ENCODE data around the gene KCNT1. TPM values are rescaled to one million over a fixed set of nuclear protein-coding genes. Genes with fewer than 3 reads are reported as not detected.

Gene KCNT1
- total RNA-seq, 2 experiments from 2014 or later, result not detected

GRCh38 chr9:135695036-135695435 lies 6.9 kb upstream of the KCNT1 start:
- intact Hi-C loops (cut with micrococcal nuclease), result no loop called here
- Mint-ChIP-seq H3K27me3 (peaks cover 1% of the 10 kb centered on the region), H3K4me1 (ENCODE audit: low read depth) (no peaks in the 10 kb centered on the region), H3K27ac (no peak overlapping the region), H3K9me3 (no peaks in the 10 kb centered on the region), H3K4me3 (no peak overlapping the region), H3K36me3 (ENCODE audit: low read depth) (no peaks in the 10 kb centered on the region)
- DNase-seq, result no peak
- CTCF ChIA-PET, result no interaction called here
- POLR2A ChIA-PET, result no interaction called here
- no peak for TF ChIP-seq CTCF (IDR thresholded peaks at IDR 0.05)
- ATAC-seq, result no peak

- ATAC-seq, result no peak
- Mint-ChIP-seq H3K4me1 (ENCODE audit: low read depth) (no peaks in the 10 kb centered on the region), H3K9me3 (no peaks in the 10 kb centered on the region), H3K36me3 (ENCODE audit: low read depth) (no peaks in the 10 kb centered on the region), H3K27me3 (peaks cover 4% of the 10 kb centered on the region), H3K27ac (no peak overlapping the region), H3K4me3 (no peak overlapping the region)
- POLR2A ChIA-PET, result no interaction called here
- DNase-seq, result no peak
- intact Hi-C loops (cut with micrococcal nuclease), result no loop called here
- no peak for TF ChIP-seq CTCF (IDR thresholded peaks at IDR 0.05)
- CTCF ChIA-PET, result no interaction called here
Observed at GRCh38 chr9:135695642-135696041, 6.3 kb upstream of the KCNT1 start.

GRCh38 chr9:135696446-135696845 lies 5.5 kb upstream of the KCNT1 start:
- Mint-ChIP-seq H3K4me3 (no peak overlapping the region), H3K27me3 (peaks cover 6% of the 10 kb centered on the region), H3K9me3 (no peaks in the 10 kb centered on the region), H3K36me3 (ENCODE audit: low read depth) (no peaks in the 10 kb centered on the region), H3K27ac (no peak overlapping the region), H3K4me1 (ENCODE audit: low read depth) (no peaks in the 10 kb centered on the region)
- ATAC-seq (no peak), DNase-seq (no peak)
- CTCF ChIA-PET, result no interaction called here
- POLR2A ChIA-PET, result no interaction called here
- intact Hi-C loops (cut with micrococcal nuclease), result no loop called here
- no peak for TF ChIP-seq CTCF (IDR thresholded peaks at IDR 0.05)

GRCh38 chr9:135697226-135697625 lies 4.8 kb upstream of the KCNT1 start:
- Mint-ChIP-seq H3K4me3 (no peak overlapping the region), H3K9me3 (no peaks in the 10 kb centered on the region), H3K27ac (no peak overlapping the region), H3K4me1 (ENCODE audit: low read depth) (no peaks in the 10 kb centered on the region), H3K36me3 (ENCODE audit: low read depth) (no peaks in the 10 kb centered on the region), H3K27me3 (peaks cover 6% of the 10 kb centered on the region)
- CTCF ChIA-PET, result no interaction called here
- POLR2A ChIA-PET, result no interaction called here
- intact Hi-C loops (cut with micrococcal nuclease), result no loop called here
- no peak for DNase-seq
- ATAC-seq, result no peak
- TF ChIP-seq CTCF (IDR thresholded peaks at IDR 0.05), result no peak

GRCh38 chr9:135698236-135698635 lies 3.7 kb upstream of the KCNT1 start:
- DNase-seq (no peak), ATAC-seq (no peak)
- H3K27me3 Mint-ChIP-seq, result peaks cover 10% of the 10 kb centered on the region

More at GRCh38 chr9:135698236-135698635, 3.7 kb upstream of the KCNT1 start:
- no peak for TF ChIP-seq CTCF (IDR thresholded peaks at IDR 0.05)
- Mint-ChIP-seq H3K4me3 (no peak overlapping the region), H3K4me1 (ENCODE audit: low read depth) (no peaks in the 10 kb centered on the region), H3K27ac (no peak overlapping the region), H3K9me3 (no peaks in the 10 kb centered on the region), H3K36me3 (ENCODE audit: low read depth) (no peaks in the 10 kb centered on the region)
- ChIA-PET POLR2A (no interaction called here), CTCF (no interaction called here)
- intact Hi-C loops (cut with micrococcal nuclease), result no loop called here
